ENCODE results near the gene GRAMD2A.

The GRAMD2A gene

GRCh38 chr15:72217216-72217615 is 19.6 kb upstream of the GRAMD2A start:
- DNase-seq (ENCODE audit: low spot score): no peak

- no peak for DNase-seq (ENCODE audit: low spot score)
Observed at GRCh38 chr15:72216079-72216478, 18.5 kb upstream of the GRAMD2A start.

GRCh38 chr15:72207558-72208085 is 10.0 kb upstream of the GRAMD2A start:
- no peak for DNase-seq (ENCODE audit: low spot score)

GRCh38 chr15:72206677-72207000 is 9.1 kb upstream of the GRAMD2A start:
- DNase-seq (ENCODE audit: low spot score): no peak

GRCh38 chr15:72205896-72206676 is 8.5 kb upstream of the GRAMD2A start:
- DNase-seq (ENCODE audit: low spot score): no peak

- no peak for DNase-seq (ENCODE audit: low spot score)
Observed at GRCh38 chr15:72205273-72205672, 7.7 kb upstream of the GRAMD2A start.

GRCh38 chr15:72203507-72203837 is 5.9 kb upstream of the GRAMD2A start:
- peak; percentile 89 for DNase-seq (ENCODE audit: low spot score)

- no peak for DNase-seq (ENCODE audit: low spot score)
Observed at GRCh38 chr15:72202801-72203506, 5.4 kb upstream of the GRAMD2A start.

- no peak for DNase-seq (ENCODE audit: low spot score)
Observed at GRCh38 chr15:72202302-72202701, 4.7 kb upstream of the GRAMD2A start.

GRCh38 chr15:72201391-72201921 is 3.9 kb upstream of the GRAMD2A start:
- no peak for DNase-seq (ENCODE audit: low spot score)

- DNase-seq (ENCODE audit: low spot score): no peak
Observed at GRCh38 chr15:72200395-72201237, 3.0 kb upstream of the GRAMD2A start.

- peak; percentile 61 for DNase-seq (ENCODE audit: low spot score)
Observed at GRCh38 chr15:72199721-72200212, 2.2 kb upstream of the GRAMD2A start.

GRCh38 chr15:72199205-72199515 is 1.6 kb upstream of the GRAMD2A start:
- DNase-seq (ENCODE audit: low spot score): no peak

GRCh38 chr15:72198356-72199204 is 993 bp upstream of the GRAMD2A start:
- no peak for DNase-seq (ENCODE audit: low spot score)

GRCh38 chr15:72197041-72197459 is 537 bp downstream of the GRAMD2A start:
- DNase-seq (ENCODE audit: low spot score): no peak

GRCh38 chr15:72196409-72197040 is 1.1 kb downstream of the GRAMD2A start:
- no peak for DNase-seq (ENCODE audit: low spot score)

GRCh38 chr15:72195101-72195511 is 2.5 kb downstream of the GRAMD2A start:
- no peak for DNase-seq (ENCODE audit: low spot score)

GRCh38 chr15:72193836-72194396 is 3.7 kb downstream of the GRAMD2A start:
- DNase-seq (ENCODE audit: low spot score): no peak

- DNase-seq (ENCODE audit: low spot score): no peak
Observed at GRCh38 chr15:72192416-72192815, 5.2 kb downstream of the GRAMD2A start.

- no peak for DNase-seq (ENCODE audit: low spot score)
Observed at GRCh38 chr15:72189250-72189902, 8.2 kb downstream of the GRAMD2A start.
